ENCODE measurements around the gene PHF11.

PHF11 gene

GRCh38 chr13:49545661-49546060 lies 49.9 kb downstream of the PHF11 start:
- DNase-seq (ENCODE audit: low spot score), result no peak
- no peak for TF ChIP-seq CTCF (IDR thresholded peaks at IDR 0.05; ENCODE audit: extremely low read depth, missing control alignments)

GRCh38 chr13:49546561-49546960 lies 50.8 kb downstream of the PHF11 start:
- no peak for TF ChIP-seq CTCF (IDR thresholded peaks at IDR 0.05; ENCODE audit: extremely low read depth, missing control alignments)

GRCh38 chr13:49549289-49549688 lies 53.5 kb downstream of the PHF11 start:
- no peak for DNase-seq (ENCODE audit: low spot score)
- TF ChIP-seq CTCF (IDR thresholded peaks at IDR 0.05; ENCODE audit: extremely low read depth, missing control alignments), result no peak

More at GRCh38 chr13:49546561-49546960, 50.8 kb downstream of the PHF11 start:
- no peak for DNase-seq (ENCODE audit: low spot score)

- DNase-seq (ENCODE audit: low spot score), result no peak
- TF ChIP-seq CTCF (IDR thresholded peaks at IDR 0.05; ENCODE audit: extremely low read depth, missing control alignments), result no peak
Observed at GRCh38 chr13:49550942-49551644, 55.3 kb downstream of the PHF11 start.

- DNase-seq (ENCODE audit: low spot score), result no peak
- TF ChIP-seq CTCF (IDR thresholded peaks at IDR 0.05; ENCODE audit: extremely low read depth, missing control alignments), result no peak
Observed at GRCh38 chr13:49553888-49554287, 58.1 kb downstream of the PHF11 start.

GRCh38 chr13:49554387-49554786 lies 58.6 kb downstream of the PHF11 start:
- DNase-seq (ENCODE audit: low spot score), result no peak
- TF ChIP-seq CTCF (IDR thresholded peaks at IDR 0.05; ENCODE audit: extremely low read depth, missing control alignments), result no peak

- DNase-seq (ENCODE audit: low spot score), result no peak
- no peak for TF ChIP-seq CTCF (IDR thresholded peaks at IDR 0.05; ENCODE audit: extremely low read depth, missing control alignments)
Observed at GRCh38 chr13:49559006-49559405, 63.3 kb downstream of the PHF11 start.
